Stimulated activated CD8-positive, alpha-beta memory T cell treated with anti-CD3 and anti-CD28 coated beads, Interleukin-7, amount 100 ng/mL, for 1 hour (primary cell): ENCODE results near the gene CCDC74B.
A peak's percentile ranks its signal among the peaks of the same experiment; 100 is the strongest.
"Not testable (repeated sequence)": the region's sequence is repeated elsewhere in the genome, so short reads cannot be mapped to it uniquely, and the experiment has no call there.

Source experiments
- DNase-seq, 2 donors: peaks; one replicate each; pipeline ENCODE4 v3.0.0-alpha.2; 2020; ENCODE audit warnings: low read depth in 2 of 2

Gene CCDC74B

DNA sequence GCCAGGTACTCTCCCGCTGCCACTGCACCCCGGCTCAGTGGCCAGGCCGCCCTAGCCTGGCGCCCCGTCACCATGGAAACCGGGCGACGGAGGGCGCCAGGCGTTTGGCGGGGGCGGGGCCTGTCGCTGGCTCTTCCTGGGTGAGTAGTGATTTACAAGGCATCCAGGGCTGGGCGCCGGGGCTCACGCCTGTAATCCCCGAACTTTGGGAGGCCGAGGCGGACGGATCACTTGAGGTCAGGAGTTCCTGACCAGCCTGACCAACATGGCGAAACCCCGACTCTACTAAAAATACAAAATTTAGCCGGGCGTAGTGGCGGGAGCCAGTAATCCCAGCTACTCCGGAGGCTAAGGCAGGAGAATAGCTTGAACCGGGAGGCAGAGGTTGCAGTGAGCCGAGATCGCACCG, at the start of gene CCDC74B:
Gene CCDC74B, minus strand, starts transcription at position 107 of the 409 bp plus-strand sequence. CDS start 116 bp downstream, outside the sequence.
- DNase-seq: peak; percentile 12 to 27

GRCh38 chr2:130193824-130194223, 48.9 kb upstream of the CCDC74B start:
- DNase-seq: not testable (repeated sequence)

- DNase-seq: not testable (repeated sequence)
Observed at GRCh38 chr2:130192451-130192850, 47.5 kb upstream of the CCDC74B start.

GRCh38 chr2:130191319-130191718, 46.4 kb upstream of the CCDC74B start:
- DNase-seq: not testable (repeated sequence)

DNA sequence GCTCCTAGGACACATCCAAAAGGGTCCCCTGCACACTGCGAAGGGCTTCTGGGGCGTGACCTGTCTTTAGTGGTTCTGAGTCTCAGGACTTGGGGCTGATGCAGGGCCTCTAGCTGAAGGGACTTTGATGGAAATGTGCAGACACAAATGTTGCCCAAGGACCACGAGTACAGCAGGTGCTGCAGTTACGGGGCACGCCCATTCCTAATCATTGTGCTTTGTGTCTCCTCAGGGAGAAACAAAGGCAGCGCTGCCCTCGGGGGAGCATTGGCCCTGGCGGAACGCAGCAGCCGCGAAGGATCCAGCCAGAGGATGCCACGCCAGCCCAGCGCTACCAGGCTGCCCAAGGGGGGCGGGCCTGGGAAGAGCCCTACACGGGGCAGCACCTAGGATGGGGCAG, 45.3 kb upstream of the CCDC74B start:
- DNase-seq: no peak

- DNase-seq: not testable (repeated sequence)
Observed at GRCh38 chr2:130188958-130189357, 44.0 kb upstream of the CCDC74B start.

DNA sequence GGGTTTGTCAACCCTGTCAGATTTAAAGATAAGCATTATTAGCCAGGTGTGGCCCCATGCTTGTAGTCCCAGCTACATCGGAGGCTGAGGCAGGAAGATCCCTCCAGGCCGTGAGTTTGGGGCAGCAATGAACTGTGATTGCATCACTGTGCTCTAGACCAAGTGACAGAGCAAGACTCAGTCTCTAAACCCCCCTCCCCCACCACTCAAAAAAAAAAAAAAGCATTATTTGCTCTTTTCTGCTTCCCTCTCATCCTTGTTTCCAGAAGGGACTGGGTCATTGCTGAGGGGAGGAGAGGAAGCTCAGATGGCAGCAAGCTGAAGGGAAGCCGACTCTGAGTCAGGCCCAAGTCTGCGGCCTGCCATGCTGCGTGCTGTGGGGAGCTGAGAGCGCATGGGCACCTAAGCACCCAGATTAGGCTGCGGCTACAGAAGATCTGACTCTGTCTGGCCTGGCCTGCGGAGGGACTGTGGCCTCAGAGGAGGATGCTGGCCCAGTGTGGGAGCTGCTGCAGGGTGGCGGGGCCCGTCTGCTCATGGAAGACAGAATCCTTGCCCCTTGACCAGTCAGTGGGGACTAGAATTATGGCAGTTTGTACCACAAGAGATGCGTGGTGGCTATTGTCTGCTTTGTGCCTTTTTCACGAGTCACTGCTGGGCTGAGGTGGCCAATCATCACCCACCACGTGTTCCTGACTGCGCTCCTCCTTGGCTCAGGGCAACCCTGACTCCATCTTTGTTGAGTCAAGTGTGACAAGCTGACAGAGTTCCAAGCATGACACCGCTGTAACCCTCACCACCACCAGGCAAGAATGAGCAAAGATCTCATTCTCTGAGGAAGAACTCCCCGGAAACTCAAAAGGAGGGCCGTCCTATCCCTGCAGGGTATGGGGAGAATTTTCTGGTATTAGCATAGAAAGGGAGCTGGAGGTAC, 43.2 kb upstream of the CCDC74B start:
- DNase-seq: not testable (repeated sequence)

GRCh38 chr2:130187268-130187667, 42.4 kb upstream of the CCDC74B start:
- no peak for DNase-seq

GRCh38 chr2:130186391-130186790, 41.5 kb upstream of the CCDC74B start:
- DNase-seq: no peak

GRCh38 chr2:130185896-130186295, 41.0 kb upstream of the CCDC74B start:
- no peak for DNase-seq

GRCh38 chr2:130185436-130185835, 40.5 kb upstream of the CCDC74B start:
- DNase-seq: no peak

GRCh38 chr2:130183512-130184373, 38.8 kb upstream of the CCDC74B start:
- DNase-seq: no peak

GRCh38 chr2:130182826-130183511, 38.1 kb upstream of the CCDC74B start:
- not testable (repeated sequence) for DNase-seq

- peak; percentile 70 to 76 for DNase-seq
Observed at GRCh38 chr2:130181880-130182682, 37.2 kb upstream of the CCDC74B start, which contains the start of gene MZT2B. Gene MZT2B, plus strand, starts transcription at chr2:130182262. Its CDS starts 21 bp downstream, at chr2:130182283.

- peak; percentile 95 for DNase-seq
Observed at GRCh38 chr2:130181325-130181879, 36.5 kb upstream of the CCDC74B start, which contains the start of gene SMPD4. Gene SMPD4, minus strand, starts transcription at chr2:130181602. Its CDS starts 5,010 bp downstream, at chr2:130176592.

DNA sequence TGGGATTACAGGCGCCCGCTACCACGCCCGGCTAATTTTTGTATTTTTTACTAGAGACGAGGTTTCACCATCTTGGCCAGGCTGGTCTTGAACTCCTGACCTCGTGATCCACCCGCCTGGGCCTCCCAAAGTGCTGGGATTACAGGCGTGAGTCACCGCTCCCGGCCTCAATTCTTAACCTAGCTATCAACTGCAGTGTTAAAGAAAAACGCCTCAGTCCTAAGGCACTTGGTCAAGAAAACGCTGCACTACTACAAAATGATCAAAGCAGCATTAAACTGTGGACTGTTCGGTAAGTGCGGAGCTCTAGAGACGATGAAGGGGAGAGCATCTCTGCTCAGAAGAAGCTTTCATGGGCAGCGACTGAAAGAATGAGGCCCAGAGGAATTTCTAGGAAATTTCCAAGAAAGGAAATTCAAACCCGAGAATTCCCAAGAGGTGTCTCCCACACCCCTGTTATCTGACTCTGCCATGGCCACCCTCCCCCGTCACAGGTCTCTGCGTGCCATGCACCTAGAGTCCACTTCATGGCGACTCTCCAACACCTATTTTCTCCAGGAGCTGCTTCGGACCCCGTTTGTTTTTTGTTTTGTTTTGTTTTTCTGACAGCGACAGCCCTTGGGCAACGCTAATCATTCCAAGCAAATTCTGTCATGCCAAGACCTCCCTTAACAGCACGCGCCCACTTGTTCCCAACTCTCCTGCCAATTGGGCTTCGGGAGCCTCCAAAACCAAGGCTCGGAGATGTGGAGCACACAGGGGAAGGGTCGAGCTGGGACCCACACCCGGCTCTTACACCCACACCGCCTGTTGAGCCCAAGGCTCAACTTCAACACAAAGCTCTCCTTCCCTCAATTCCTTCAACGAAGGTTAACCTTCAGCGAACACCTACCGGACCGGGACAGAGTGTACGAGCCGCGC, 35.8 kb upstream of the CCDC74B start:
- not testable (repeated sequence) for DNase-seq

DNA sequence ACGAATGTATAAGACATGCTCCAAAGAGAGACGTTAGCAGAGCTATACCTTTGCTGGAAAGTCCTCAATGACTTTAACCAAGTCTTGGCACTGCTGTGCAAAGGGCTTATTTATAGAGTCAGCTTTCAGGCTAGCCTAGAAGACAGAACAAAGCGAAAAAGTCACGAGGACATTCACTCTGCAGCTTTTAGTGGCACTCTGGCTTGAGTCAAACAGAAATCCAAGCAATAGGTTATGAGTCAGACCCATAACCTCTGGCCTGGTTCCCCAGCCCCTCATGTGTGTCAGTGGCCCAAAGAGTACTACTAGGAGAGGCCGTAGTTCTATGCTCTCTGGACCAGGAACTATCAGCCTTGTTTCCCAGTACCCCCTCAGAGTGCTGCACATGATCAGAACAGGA, 30.0 kb upstream of the CCDC74B start:
- not testable (repeated sequence) for DNase-seq

DNA sequence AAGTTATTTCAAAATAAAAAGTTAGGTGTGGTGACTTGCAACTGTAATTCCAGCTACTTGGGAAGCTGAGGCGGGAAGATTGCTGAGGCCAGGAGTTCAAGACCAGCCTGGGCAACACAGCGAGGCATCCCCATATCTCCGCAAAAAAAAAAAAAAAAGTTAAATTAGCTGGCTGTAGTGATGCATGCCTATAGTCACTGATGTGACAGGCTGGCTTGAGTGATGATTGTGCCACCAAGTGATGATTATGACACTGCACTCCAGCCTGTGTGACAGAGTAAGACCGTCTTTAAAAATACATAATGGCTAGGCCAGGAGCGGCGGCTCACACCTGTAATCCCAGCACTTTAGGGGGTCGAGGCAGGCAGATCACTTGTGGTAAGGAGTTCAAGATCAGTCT, 25.0 kb upstream of the CCDC74B start:
- no peak for DNase-seq

DNA sequence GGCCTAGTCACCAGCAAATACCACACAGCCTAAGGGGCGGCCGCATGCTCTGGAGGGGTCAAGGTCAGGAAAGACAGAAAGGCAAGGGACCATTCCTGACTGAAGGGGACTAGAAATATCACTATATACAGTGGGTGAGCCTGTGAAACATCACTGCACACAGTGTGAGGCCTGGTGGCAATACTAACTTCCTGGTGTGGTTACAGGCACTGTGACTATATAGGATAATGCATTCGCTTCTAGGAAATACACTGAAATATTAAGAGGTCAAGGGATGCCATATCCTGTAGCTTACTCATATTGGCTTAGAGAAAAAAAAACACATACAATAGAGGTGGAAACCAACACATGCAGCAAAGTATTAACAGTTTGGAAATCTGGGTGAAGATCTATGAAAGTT, 24.3 kb upstream of the CCDC74B start:
- DNase-seq: not testable (repeated sequence)
